Stimulated activated effector memory CD8-positive, alpha-beta T cell treated with anti-CD3 and anti-CD28 coated beads, Interleukin-12 subunit alpha, Interleukin-12 subunit beta, amount 100 ng/mL, for 72 hours (primary cell): Measurements from ENCODE around the gene SPOCK1.

Source experiments
- ATAC-seq: fragments of 150-1000 bp; cut with Tn5 transposase; 2 replicates; pipeline ENCODE4 v1.10.0; 2021
- DNase-seq, 2 donors: peaks; one replicate each; pipeline ENCODE4 v3.0.0; 2021 to 2022; ENCODE audit warnings: low spot score in 2 of 2
- H3K27ac Mint-ChIP-seq: one replicate; pipeline ENCODE4 v1.8.0; 2022; ENCODE audit warnings: mild to moderate bottlenecking, mixed read lengths
- H3K36me3 Mint-ChIP-seq: one replicate; pipeline ENCODE4 v1.8.0; 2022; ENCODE audit warnings: mild to moderate bottlenecking, mixed read lengths
- H3K4me1 Mint-ChIP-seq: one replicate; pipeline ENCODE4 v1.8.0; 2022; ENCODE audit warnings: mixed read lengths
- H3K4me3 Mint-ChIP-seq: one replicate; pipeline ENCODE4 v1.8.0; 2022; ENCODE audit warnings: mild to moderate bottlenecking, mixed read lengths
- H3K9me3 Mint-ChIP-seq: one replicate; pipeline ENCODE4 v1.8.0; 2022; ENCODE audit warnings: mixed read lengths

Gene SPOCK1

DNA sequence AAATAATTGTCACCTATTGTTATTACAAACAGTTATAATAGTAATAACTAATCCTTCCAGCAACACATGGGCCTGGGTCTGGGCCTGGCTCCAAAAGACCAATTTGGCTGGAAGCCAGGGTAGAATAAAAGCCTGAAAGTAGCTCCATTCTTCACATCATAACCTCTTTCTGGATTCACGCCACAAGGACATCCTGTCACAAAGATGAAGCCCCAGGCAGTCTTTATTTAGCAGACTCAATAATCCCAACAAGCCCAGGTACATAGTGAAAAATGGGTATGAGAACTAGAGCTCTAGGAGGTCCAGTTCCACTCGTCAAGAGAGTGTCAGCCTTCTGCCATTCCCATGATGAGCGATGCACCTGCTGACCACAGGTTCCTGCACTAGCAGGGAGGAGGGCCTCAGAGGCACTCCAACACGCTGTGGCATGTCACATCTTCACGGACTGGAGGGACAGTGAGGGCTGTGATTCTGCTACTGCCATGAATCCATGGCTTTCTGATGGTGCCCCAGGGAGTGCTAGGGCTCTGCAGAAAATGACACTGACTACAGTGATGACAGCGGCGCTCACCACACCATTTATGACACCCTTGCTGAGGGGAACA, 124.9 kb downstream of the SPOCK1 start:
- Mint-ChIP-seq H3K4me1 (no peaks in the 10 kb centered on the region), H3K4me3 (no peak overlapping the region), H3K9me3 (no peaks in the 10 kb centered on the region), H3K36me3 (no peaks in the 10 kb centered on the region), H3K27ac (no peak overlapping the region)
- ATAC-seq, result no peak
- no peak for DNase-seq

- Mint-ChIP-seq H3K4me3 (no peak overlapping the region), H3K27ac (no peak overlapping the region), H3K4me1 (no peaks in the 10 kb centered on the region), H3K9me3 (no peaks in the 10 kb centered on the region), H3K36me3 (no peaks in the 10 kb centered on the region)
- ATAC-seq, result no peak
- no peak for DNase-seq
Observed at GRCh38 chr5:137372773-137373160, 126.4 kb downstream of the SPOCK1 start.

DNA sequence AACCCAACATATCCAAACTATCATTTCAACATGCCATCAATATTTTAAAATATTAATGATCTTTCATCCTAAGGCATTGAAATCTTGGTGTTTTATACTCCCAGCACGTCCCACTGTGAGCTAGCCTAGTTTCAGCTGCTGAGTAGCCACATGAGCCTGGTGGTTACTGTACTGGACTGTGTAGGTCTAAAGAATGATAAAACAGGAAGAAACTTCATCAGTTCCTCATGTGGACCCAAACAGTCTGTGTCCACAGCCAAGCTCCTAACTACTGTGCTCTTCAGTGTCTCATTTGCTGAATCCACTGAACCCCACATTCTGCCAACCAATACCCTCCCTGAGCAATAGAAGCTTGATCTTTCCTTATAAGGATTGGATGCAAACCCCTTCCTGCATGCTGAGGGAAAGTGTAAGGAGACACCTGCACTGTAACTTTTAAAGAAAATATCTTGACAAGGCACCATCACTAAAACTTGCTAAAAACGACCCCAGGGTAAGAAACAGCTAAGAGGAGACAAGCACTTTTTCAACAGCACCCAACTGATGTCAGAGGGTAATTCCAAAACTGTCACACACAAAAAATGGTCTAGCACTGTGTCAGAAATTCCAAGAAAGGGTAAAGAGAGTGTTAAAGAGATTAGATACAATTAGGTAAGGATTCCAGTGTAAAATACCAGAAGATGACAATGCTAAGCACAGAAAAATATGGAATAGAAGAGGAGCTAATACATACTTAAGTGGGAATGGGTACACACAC, 126.9 kb downstream of the SPOCK1 start:
- H3K9me3 Mint-ChIP-seq, result no peaks in the 10 kb centered on the region
- H3K36me3 Mint-ChIP-seq, result no peaks in the 10 kb centered on the region
- H3K4me1 Mint-ChIP-seq, result no peaks in the 10 kb centered on the region
- no peak for ATAC-seq
- DNase-seq, result no peak
- H3K27ac Mint-ChIP-seq, result no peak overlapping the region
- no peak overlapping the region for H3K4me3 Mint-ChIP-seq

GRCh38 chr5:137370096-137371071, 128.7 kb downstream of the SPOCK1 start:
- DNase-seq (no peak), ATAC-seq (peak; percentile 36)
- Mint-ChIP-seq H3K27ac (no peak overlapping the region), H3K4me3 (no peak overlapping the region), H3K36me3 (no peaks in the 10 kb centered on the region), H3K9me3 (no peaks in the 10 kb centered on the region), H3K4me1 (no peaks in the 10 kb centered on the region)

GRCh38 chr5:137368651-137369050, 130.5 kb downstream of the SPOCK1 start:
- no peaks in the 10 kb centered on the region for H3K4me1 Mint-ChIP-seq
- H3K9me3 Mint-ChIP-seq, result no peaks in the 10 kb centered on the region
- no peaks in the 10 kb centered on the region for H3K36me3 Mint-ChIP-seq
- no peak overlapping the region for H3K27ac Mint-ChIP-seq
- no peak for DNase-seq
- no peak for ATAC-seq
- H3K4me3 Mint-ChIP-seq, result no peak overlapping the region

- Mint-ChIP-seq H3K4me1 (no peaks in the 10 kb centered on the region), H3K27ac (no peak overlapping the region), H3K9me3 (no peaks in the 10 kb centered on the region), H3K36me3 (no peaks in the 10 kb centered on the region), H3K4me3 (no peak overlapping the region)
- no peak for DNase-seq
- ATAC-seq, result no peak
Observed at GRCh38 chr5:137367951-137368350, 131.2 kb downstream of the SPOCK1 start.

DNA sequence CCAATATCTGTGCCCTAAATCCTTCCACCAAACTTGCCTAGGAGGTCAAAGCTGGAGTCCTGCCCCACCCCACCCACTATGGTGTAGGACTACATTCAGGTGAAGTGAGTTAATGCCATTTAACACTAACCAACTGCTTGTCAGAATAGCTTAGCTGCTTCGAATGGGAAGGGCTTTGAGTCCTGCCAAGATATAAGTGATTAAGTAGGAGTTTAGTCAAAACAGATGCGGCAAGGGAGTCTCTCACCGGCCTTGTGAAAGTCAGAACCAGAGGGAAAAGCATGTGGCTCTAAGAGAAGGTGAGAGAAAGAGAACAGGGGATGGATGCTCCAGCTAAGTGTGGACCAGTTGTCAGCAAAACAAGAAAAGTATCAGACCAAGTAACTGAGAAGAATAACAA, 132.6 kb downstream of the SPOCK1 start:
- DNase-seq (no peak), ATAC-seq (no peak)
- Mint-ChIP-seq H3K9me3 (no peaks in the 10 kb centered on the region), H3K4me1 (no peaks in the 10 kb centered on the region), H3K36me3 (no peaks in the 10 kb centered on the region), H3K27ac (no peak overlapping the region), H3K4me3 (no peak overlapping the region)

GRCh38 chr5:137365126-137365865, 133.8 kb downstream of the SPOCK1 start:
- DNase-seq (no peak), ATAC-seq (no peak)
- no peak overlapping the region for H3K4me3 Mint-ChIP-seq
- no peak overlapping the region for H3K27ac Mint-ChIP-seq
- H3K4me1 Mint-ChIP-seq, result no peaks in the 10 kb centered on the region
- no peaks in the 10 kb centered on the region for H3K9me3 Mint-ChIP-seq
- H3K36me3 Mint-ChIP-seq, result no peaks in the 10 kb centered on the region

DNA sequence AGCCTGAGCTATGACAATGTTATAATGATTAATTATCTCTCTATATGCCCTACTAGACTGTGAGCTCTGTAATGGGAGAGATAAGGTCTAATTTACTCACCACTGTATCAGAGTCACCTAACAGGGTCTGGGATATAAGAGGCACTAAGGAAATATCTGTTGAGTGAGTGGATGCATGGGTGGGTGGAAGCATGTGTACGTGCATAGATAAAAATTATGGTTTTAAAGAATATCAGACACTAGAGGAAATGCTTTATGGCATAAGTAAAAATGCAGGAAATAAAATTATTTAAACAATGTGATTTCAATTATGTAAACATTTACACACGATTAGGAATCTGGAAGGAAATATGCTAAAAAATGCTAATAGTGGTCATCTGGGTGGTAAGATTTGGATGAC, 137.8 kb downstream of the SPOCK1 start:
- ATAC-seq, result no peak
- H3K9me3 Mint-ChIP-seq, result no peaks in the 10 kb centered on the region
- no peak overlapping the region for H3K27ac Mint-ChIP-seq
- no peak overlapping the region for H3K4me3 Mint-ChIP-seq
- no peaks in the 10 kb centered on the region for H3K36me3 Mint-ChIP-seq
- H3K4me1 Mint-ChIP-seq, result no peaks in the 10 kb centered on the region
- no peak for DNase-seq

- Mint-ChIP-seq H3K36me3 (no peaks in the 10 kb centered on the region), H3K9me3 (no peaks in the 10 kb centered on the region), H3K4me1 (no peaks in the 10 kb centered on the region), H3K4me3 (no peak overlapping the region), H3K27ac (no peak overlapping the region)
- no peak for ATAC-seq
- DNase-seq, result no peak
Observed at GRCh38 chr5:137360607-137361006, 138.5 kb downstream of the SPOCK1 start.

DNA sequence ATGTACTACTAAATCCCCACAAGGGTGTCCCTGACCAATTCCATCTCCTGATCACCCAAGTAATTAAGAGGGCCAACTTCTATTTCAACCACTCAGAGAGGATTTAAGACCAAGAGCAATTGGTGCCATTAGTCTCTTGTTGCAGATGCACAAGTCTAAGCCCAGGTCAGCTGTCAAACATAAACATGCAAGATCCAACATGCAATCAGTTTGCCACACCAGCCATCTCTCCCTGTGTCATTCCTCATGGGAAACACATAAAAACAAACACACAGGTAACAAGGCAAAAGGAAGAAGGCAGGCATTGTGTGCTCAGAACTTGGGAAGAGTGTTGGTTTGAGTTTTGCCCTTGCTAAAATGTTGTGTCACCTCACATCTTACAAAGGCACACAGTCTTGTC, 139.2 kb downstream of the SPOCK1 start:
- Mint-ChIP-seq H3K9me3 (no peaks in the 10 kb centered on the region), H3K36me3 (no peaks in the 10 kb centered on the region), H3K27ac (no peak overlapping the region), H3K4me1 (no peaks in the 10 kb centered on the region), H3K4me3 (no peak overlapping the region)
- no peak for DNase-seq
- no peak for ATAC-seq

- no peak for ATAC-seq
- H3K9me3 Mint-ChIP-seq, result no peaks in the 10 kb centered on the region
- H3K27ac Mint-ChIP-seq, result no peak overlapping the region
Observed at GRCh38 chr5:137357436-137357835, 141.7 kb downstream of the SPOCK1 start.

GRCh38 chr5:137356127-137356526, 143.0 kb downstream of the SPOCK1 start:
- Mint-ChIP-seq H3K4me3 (no peak overlapping the region), H3K9me3 (no peaks in the 10 kb centered on the region), H3K27ac (no peak overlapping the region), H3K4me1 (no peaks in the 10 kb centered on the region), H3K36me3 (no peaks in the 10 kb centered on the region)
- DNase-seq, result no peak
- ATAC-seq, result no peak

More at GRCh38 chr5:137357436-137357835, 141.7 kb downstream of the SPOCK1 start:
- Mint-ChIP-seq H3K4me3 (no peak overlapping the region), H3K36me3 (no peaks in the 10 kb centered on the region), H3K4me1 (no peaks in the 10 kb centered on the region)
- DNase-seq, result no peak

DNA sequence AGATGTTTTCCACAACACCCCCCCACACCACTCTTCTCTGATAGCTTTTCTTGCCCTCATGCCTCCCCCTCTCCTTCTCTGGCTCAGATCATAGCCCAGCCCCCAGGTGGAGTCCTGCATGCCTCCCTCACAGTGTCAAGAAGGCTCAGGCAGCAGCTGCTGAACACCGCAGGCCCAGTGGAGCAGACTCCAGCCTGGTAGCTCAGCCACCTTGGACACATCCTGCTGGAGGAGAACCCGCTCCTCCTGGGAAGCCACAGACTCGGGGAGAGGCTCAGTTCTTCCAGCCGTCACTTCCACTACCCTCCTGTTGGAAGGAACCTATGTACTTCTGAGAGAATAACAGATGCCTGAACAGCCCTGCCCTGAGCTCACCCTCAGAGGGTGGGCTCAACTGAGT, 143.4 kb downstream of the SPOCK1 start:
- no peaks in the 10 kb centered on the region for H3K4me1 Mint-ChIP-seq
- H3K36me3 Mint-ChIP-seq, result no peaks in the 10 kb centered on the region
- H3K4me3 Mint-ChIP-seq, result no peak overlapping the region
- no peak for ATAC-seq
- DNase-seq, result no peak
- no peaks in the 10 kb centered on the region for H3K9me3 Mint-ChIP-seq
- no peak overlapping the region for H3K27ac Mint-ChIP-seq

- Mint-ChIP-seq H3K9me3 (no peaks in the 10 kb centered on the region), H3K4me3 (no peak overlapping the region), H3K27ac (no peak overlapping the region), H3K4me1 (no peaks in the 10 kb centered on the region), H3K36me3 (no peaks in the 10 kb centered on the region)
- no peak for ATAC-seq
- no peak for DNase-seq
Observed at GRCh38 chr5:137352095-137352494, 147.0 kb downstream of the SPOCK1 start.
